Trophoblast cell (in vitro differentiated cells and primary cell): ENCODE measurements around the gene LCP1.

Experiments used
- DNase-seq, 2 donors: peaks; one replicate each; pipeline ENCODE4 v3.0.0-alpha.2; 2016
- H2AFZ ChIP-seq: 2 replicates; pipeline ENCODE4 v1.6.1; 2013; ENCODE audit warnings: low read length, moderate library complexity, mild to moderate bottlenecking; ENCODE audit not compliant: insufficient read depth, poor library complexity
- H2AK5ac ChIP-seq: 2 replicates; pipeline ENCODE4 v1.6.1; 2013; ENCODE audit warnings: mild to moderate bottlenecking, low read length
- H2BK120ac ChIP-seq: 2 replicates; pipeline ENCODE4 v1.6.1; 2013; ENCODE audit warnings: low read length, mild to moderate bottlenecking, moderate library complexity; ENCODE audit not compliant: insufficient read depth, poor library complexity
- H2BK12ac ChIP-seq: 2 replicates; pipeline ENCODE4 v1.6.1; 2013; ENCODE audit warnings: mild to moderate bottlenecking, low read length, moderate library complexity
- H2BK5ac ChIP-seq: 2 replicates; pipeline ENCODE4 v1.6.1; 2013; ENCODE audit warnings: low read length, low read depth, moderate library complexity, mild to moderate bottlenecking; ENCODE audit not compliant: poor library complexity
- H3K14ac ChIP-seq: 2 replicates; pipeline ENCODE4 v1.6.1; 2013; ENCODE audit warnings: mild to moderate bottlenecking, low read length
- H3K18ac ChIP-seq: 2 replicates; pipeline ENCODE4 v1.6.1; 2013; ENCODE audit warnings: mild to moderate bottlenecking, low read length
- H3K23ac ChIP-seq: 2 replicates; pipeline ENCODE4 v1.6.1; 2013; ENCODE audit warnings: low read length
- H3K27ac ChIP-seq: 2 replicates; pipeline ENCODE4 v1.5.1; 2013; ENCODE audit warnings: low read depth, mild to moderate bottlenecking, inconsistent platforms, low read length, moderate library complexity
- H3K27me3 ChIP-seq: 2 replicates; pipeline ENCODE4 v1.6.1; 2013; ENCODE audit warnings: inconsistent platforms, mild to moderate bottlenecking, low read length, moderate library complexity; ENCODE audit not compliant: insufficient read depth
- H3K36me3 ChIP-seq, 2 experiments: 1 replicate in 1 of 2; 2 replicates in 1 of 2; pipeline ENCODE4 v1.6.1; 2013; ENCODE audit warnings: low read length in 2 of 2, mild to moderate bottlenecking in 2 of 2, moderate library complexity in 1 of 2; ENCODE audit not compliant: insufficient read depth in 2 of 2, control insufficient read depth in 1 of 2
- H3K4ac ChIP-seq: 2 replicates; pipeline ENCODE4 v1.6.1; 2013; ENCODE audit warnings: low read depth, mild to moderate bottlenecking, low read length, moderate library complexity
- H3K4me1 ChIP-seq, 2 experiments: 1 replicate in 1 of 2; 2 replicates in 1 of 2; pipeline ENCODE4 v1.6.1; 2013; ENCODE audit warnings: low read length in 2 of 2, mild to moderate bottlenecking in 2 of 2, moderate library complexity in 1 of 2; ENCODE audit not compliant: insufficient read depth in 2 of 2, control insufficient read depth in 1 of 2
- H3K4me2 ChIP-seq: 2 replicates; pipeline ENCODE4 v1.6.1; 2013; ENCODE audit warnings: inconsistent platforms, mild to moderate bottlenecking, low read length, moderate library complexity
- H3K4me3 ChIP-seq: 2 replicates; pipeline ENCODE4 v1.5.1; 2013; ENCODE audit warnings: mild to moderate bottlenecking, low read depth, low read length, inconsistent platforms
- H3K79me1 ChIP-seq: one replicate; pipeline ENCODE4 v1.6.1; 2013; ENCODE audit warnings: low read length
- H3K79me2 ChIP-seq: 2 replicates; pipeline ENCODE4 v1.6.1; 2013; ENCODE audit warnings: low read length, mild to moderate bottlenecking; ENCODE audit not compliant: control insufficient read depth, insufficient read depth, poor library complexity
- H3K9ac ChIP-seq: 2 replicates; pipeline ENCODE4 v1.6.1; 2013; ENCODE audit warnings: mild to moderate bottlenecking, low read length
- H3K9me3 ChIP-seq: 2 replicates; pipeline ENCODE4 v1.6.1; 2013; ENCODE audit warnings: low read depth, mild to moderate bottlenecking, control low read depth, inconsistent platforms, low read length; ENCODE audit not compliant: insufficient read depth
- H4K12ac ChIP-seq: 2 replicates; pipeline ENCODE4 v1.6.1; 2013; ENCODE audit warnings: low read depth, mild to moderate bottlenecking, low read length, moderate library complexity
- H4K8ac ChIP-seq: 2 replicates; pipeline ENCODE4 v1.6.1; 2013; ENCODE audit warnings: low read depth, mild to moderate bottlenecking, low read length, moderate library complexity
- H4K91ac ChIP-seq: one replicate; pipeline ENCODE4 v1.6.1; 2013; ENCODE audit warnings: low read depth, mild to moderate bottlenecking, low read length, moderate library complexity
- WGBS: extraction: QIAGEN DNeasy Blood & Tissue Kit; methylation state at CpG from one replicate; pipeline ENCODE4 v1.1.7; 2013; ENCODE audit warnings: missing lambda C conversion rate; ENCODE audit not compliant: insufficient read length, insufficient coverage; ENCODE audit errors: extremely low coverage; 5-methylcytosine and 5-hydroxymethylcytosine counted together

LCP1 gene

GRCh38 chr13:46106839-46107371 lies 75.1 kb downstream of the LCP1 start:
- no peak overlapping the region for H3K9ac ChIP-seq
- DNase-seq, result peak in 1 of 2 donors; percentile 25
- no peaks in the 10 kb centered on the region for H3K27me3 ChIP-seq
- no peak overlapping the region for H2BK120ac ChIP-seq
- no peaks in the 10 kb centered on the region for H3K9me3 ChIP-seq
- no peak overlapping the region for H3K14ac ChIP-seq
- H3K4me2 ChIP-seq, result no peak overlapping the region
- no peak overlapping the region for H3K23ac ChIP-seq
- no peak overlapping the region for H3K18ac ChIP-seq
- no peak overlapping the region for H2AFZ ChIP-seq
- no peak overlapping the region for H4K8ac ChIP-seq
- no peak overlapping the region for H4K91ac ChIP-seq
- H4K12ac ChIP-seq, result no peak overlapping the region
- no CpG with 5 or more reads among the region's 4 CpGs for WGBS
- H2BK12ac ChIP-seq, result no peak overlapping the region
- no peaks in the 10 kb centered on the region for H3K36me3 ChIP-seq
- no peak overlapping the region for H2BK5ac ChIP-seq
- peaks cover 2% of the 10 kb centered on the region for H3K79me1 ChIP-seq
- no peak overlapping the region for H3K27ac ChIP-seq
- no peak overlapping the region for H3K4me3 ChIP-seq
- no peak overlapping the region for H2AK5ac ChIP-seq
- H3K4ac ChIP-seq, result no peak overlapping the region
- H3K4me1 ChIP-seq, result peaks cover 0 to 3% of the 10 kb centered on the region in 2 experiments
- no peaks in the 10 kb centered on the region for H3K79me2 ChIP-seq

- H3K23ac ChIP-seq, result no peak within 1 kb of the TSS
- no peaks in the 10 kb centered on the region for H3K9me3 ChIP-seq
- H2BK5ac ChIP-seq, result no peak within 1 kb of the TSS
- no peak within 1 kb of the TSS for H3K4ac ChIP-seq
- H2AK5ac ChIP-seq, result no peak within 1 kb of the TSS
- no CpG with 5 or more reads among the region's 4 CpGs for WGBS
- H2AFZ ChIP-seq, result no peak within 1 kb of the TSS
- H3K79me1 ChIP-seq, result peaks cover 2% of the 10 kb centered on the region
- H4K8ac ChIP-seq, result no peak within 1 kb of the TSS
- no peak within 1 kb of the TSS for H2BK120ac ChIP-seq
- H3K79me2 ChIP-seq, result no peaks in the 10 kb centered on the region
- no peak within 1 kb of the TSS for H3K18ac ChIP-seq
- no peak within 1 kb of the TSS for H3K4me2 ChIP-seq
- no peaks in the 10 kb centered on the region for H3K36me3 ChIP-seq
- H3K4me3 ChIP-seq, result no peak within 1 kb of the TSS
- peaks cover 0 to 3% of the 10 kb centered on the region in 2 experiments for H3K4me1 ChIP-seq
- H3K27ac ChIP-seq, result no peak within 1 kb of the TSS
- no peak within 1 kb of the TSS for H3K14ac ChIP-seq
- no peak within 1 kb of the TSS for H4K91ac ChIP-seq
- H2BK12ac ChIP-seq, result no peak within 1 kb of the TSS
- no peak within 1 kb of the TSS for H4K12ac ChIP-seq
- H3K27me3 ChIP-seq, result no peaks in the 10 kb centered on the region
- H3K9ac ChIP-seq, result no peak within 1 kb of the TSS
- DNase-seq, result no peak
These were observed 77.1 kb downstream of the LCP1 start, which contains the start of gene CPB2 for GRCh38 chr13:46104868-46105267. TSS of gene CPB2 (minus strand) at chr13:46105033. CDS start at chr13:46105009, 24 bp downstream.

- Histone ChIP-seq H2AK5ac (no peak overlapping the region), H3K4ac (no peak overlapping the region), H3K4me3 (no peak overlapping the region), H3K9me3 (no peaks in the 10 kb centered on the region), H3K79me1 (peaks cover 2% of the 10 kb centered on the region), H4K8ac (no peak overlapping the region), H3K18ac (no peak overlapping the region), H2AFZ (no peak overlapping the region), H3K27ac (no peak overlapping the region), H2BK5ac (no peak overlapping the region), H4K12ac (no peak overlapping the region), H3K9ac (no peak overlapping the region), H2BK120ac (no peak overlapping the region), H3K36me3 (no peaks in the 10 kb centered on the region), H4K91ac (no peak overlapping the region), H3K23ac (peak overlapping the region; percentile 2), H3K4me1 (peaks cover 0 to 3% of the 10 kb centered on the region in 2 experiments), H3K79me2 (no peaks in the 10 kb centered on the region), H3K4me2 (no peak overlapping the region), H3K27me3 (no peaks in the 10 kb centered on the region), H2BK12ac (no peak overlapping the region), H3K14ac (no peak overlapping the region)
- no peak for DNase-seq
- WGBS, result no CpG with 5 or more reads among the region's 7 CpGs
These were observed 78.9 kb downstream of the LCP1 start for GRCh38 chr13:46103037-46103436.

GRCh38 chr13:46102255-46102605 lies 79.7 kb downstream of the LCP1 start:
- H4K8ac ChIP-seq, result no peak overlapping the region

More at GRCh38 chr13:46102255-46102605, 79.7 kb downstream of the LCP1 start:
- Histone ChIP-seq H3K27ac (no peak overlapping the region), H2BK5ac (no peak overlapping the region), H3K79me1 (no peaks in the 10 kb centered on the region), H3K9me3 (no peaks in the 10 kb centered on the region), H3K4ac (no peak overlapping the region), H3K4me2 (no peak overlapping the region), H4K12ac (no peak overlapping the region), H3K4me1 (peaks cover 0 to 3% of the 10 kb centered on the region in 2 experiments), H3K23ac (no peak overlapping the region), H3K9ac (no peak overlapping the region), H2BK120ac (no peak overlapping the region), H2AFZ (no peak overlapping the region), H4K91ac (no peak overlapping the region), H3K36me3 (no peaks in the 10 kb centered on the region), H3K27me3 (no peaks in the 10 kb centered on the region), H3K4me3 (no peak overlapping the region), H3K14ac (no peak overlapping the region), H3K79me2 (no peaks in the 10 kb centered on the region), H3K18ac (no peak overlapping the region), H2BK12ac (no peak overlapping the region), H2AK5ac (no peak overlapping the region)
- no peak for DNase-seq
